ENCODE data around the gene MLNR.

MLNR gene

GRCh38 chr13:49253310-49253709 is 33.2 kb downstream of the MLNR start:
- Histone ChIP-seq H3K4me1 (ENCODE audit: control insufficient read depth, insufficient read depth, low read length) (no peaks in the 10 kb centered on the region), H3K9ac (ENCODE audit: low read length) (no peak overlapping the region), H3K9me3 (ENCODE audit: control insufficient read depth, insufficient read depth, low read depth, low read length) (no peaks in the 10 kb centered on the region), H3K36me3 (ENCODE audit: control insufficient read depth, insufficient read depth, low read length) (peaks cover 10% of the 10 kb centered on the region; the same call in 1 of the 2 replicates), H3K27me3 (ENCODE audit: control insufficient read depth, insufficient read depth, low read length) (no peaks in the 10 kb centered on the region), H3K4me3 (ENCODE audit: low read depth, low read length) (no peak overlapping the region), H3K27ac (ENCODE audit: low read depth, low read length) (no peak overlapping the region)

GRCh38 chr13:49254007-49254406 is 33.9 kb downstream of the MLNR start:
- H3K27ac ChIP-seq (ENCODE audit: low read depth, low read length), result no peak overlapping the region

GRCh38 chr13:49256841-49257240 is 36.7 kb downstream of the MLNR start:
- no peaks in the 10 kb centered on the region for H3K27me3 ChIP-seq (ENCODE audit: control insufficient read depth, insufficient read depth, low read length)
- peaks cover 23% of the 10 kb centered on the region for H3K36me3 ChIP-seq (ENCODE audit: control insufficient read depth, insufficient read depth, low read length)
- H3K4me1 ChIP-seq (ENCODE audit: control insufficient read depth, insufficient read depth, low read length), result no peaks in the 10 kb centered on the region
- no peak overlapping the region for H3K27ac ChIP-seq (ENCODE audit: low read depth, low read length)
- H3K9ac ChIP-seq (ENCODE audit: low read length), result no peak overlapping the region
- H3K9me3 ChIP-seq (ENCODE audit: control insufficient read depth, insufficient read depth, low read depth, low read length), result no peaks in the 10 kb centered on the region
- H3K4me3 ChIP-seq (ENCODE audit: low read depth, low read length), result no peak overlapping the region

More at GRCh38 chr13:49254007-49254406, 33.9 kb downstream of the MLNR start:
- no peak overlapping the region for H3K9ac ChIP-seq (ENCODE audit: low read length)
- H3K27me3 ChIP-seq (ENCODE audit: control insufficient read depth, insufficient read depth, low read length), result no peaks in the 10 kb centered on the region
- no peaks in the 10 kb centered on the region for H3K4me1 ChIP-seq (ENCODE audit: control insufficient read depth, insufficient read depth, low read length)
- no peak overlapping the region for H3K4me3 ChIP-seq (ENCODE audit: low read depth, low read length)
- no peaks in the 10 kb centered on the region for H3K9me3 ChIP-seq (ENCODE audit: control insufficient read depth, insufficient read depth, low read depth, low read length)
- H3K36me3 ChIP-seq (ENCODE audit: control insufficient read depth, insufficient read depth, low read length), result peaks cover 10% of the 10 kb centered on the region; the same call in 1 of the 2 replicates

DNA sequence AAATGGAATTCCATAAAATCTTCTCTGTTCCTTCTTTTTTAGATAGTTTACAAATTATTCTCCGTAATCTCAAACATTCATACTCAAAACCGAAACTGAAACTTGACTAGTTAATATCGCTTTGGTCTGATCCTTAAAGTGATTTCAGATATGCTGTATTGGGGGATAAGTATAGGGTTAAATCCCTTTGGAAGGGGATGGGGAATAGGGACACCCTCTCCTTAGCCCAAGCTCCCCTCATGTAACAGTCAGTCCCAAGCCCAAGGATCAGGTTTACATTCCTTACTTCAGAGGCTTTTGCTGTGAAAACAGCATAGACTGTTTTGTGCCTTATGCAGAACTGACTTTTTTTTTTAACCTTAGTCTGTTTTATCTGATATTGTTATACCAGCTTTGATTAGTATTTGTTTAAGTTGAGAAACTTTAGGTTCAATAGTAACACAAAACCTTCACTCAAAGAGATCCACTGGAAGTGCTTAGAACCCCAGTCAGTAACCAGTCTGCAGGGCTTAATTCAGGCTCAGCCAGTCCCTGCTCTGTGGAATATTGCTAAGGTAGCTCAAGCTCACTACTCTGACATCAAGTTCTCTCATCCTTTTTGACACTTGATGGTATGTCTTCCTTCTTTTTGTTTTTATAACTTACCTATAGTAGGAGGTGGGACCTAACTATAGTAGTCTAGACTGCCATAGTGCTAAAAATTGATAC is 38.1 kb downstream of the MLNR start:
- Histone ChIP-seq H3K27ac (ENCODE audit: low read depth, low read length) (no peak overlapping the region), H3K4me1 (ENCODE audit: control insufficient read depth, insufficient read depth, low read length) (peaks cover under 1% of the 10 kb centered on the region; the same call in 1 of the 2 replicates), H3K9ac (ENCODE audit: low read length) (no peak overlapping the region), H3K4me3 (ENCODE audit: low read depth, low read length) (no peak overlapping the region), H3K27me3 (ENCODE audit: control insufficient read depth, insufficient read depth, low read length) (no peaks in the 10 kb centered on the region), H3K9me3 (ENCODE audit: control insufficient read depth, insufficient read depth, low read depth, low read length) (no peaks in the 10 kb centered on the region), H3K36me3 (ENCODE audit: control insufficient read depth, insufficient read depth, low read length) (peaks cover 23% of the 10 kb centered on the region)

- H3K9ac ChIP-seq (ENCODE audit: low read length), result no peak overlapping the region
- H3K27me3 ChIP-seq (ENCODE audit: control insufficient read depth, insufficient read depth, low read length), result no peaks in the 10 kb centered on the region
- H3K27ac ChIP-seq (ENCODE audit: low read depth, low read length), result no peak overlapping the region
- peaks cover 7% of the 10 kb centered on the region; the same call in 1 of the 2 replicates for H3K4me1 ChIP-seq (ENCODE audit: control insufficient read depth, insufficient read depth, low read length)
- peaks cover 23% of the 10 kb centered on the region for H3K36me3 ChIP-seq (ENCODE audit: control insufficient read depth, insufficient read depth, low read length)
- H3K4me3 ChIP-seq (ENCODE audit: low read depth, low read length), result no peak overlapping the region
- no peaks in the 10 kb centered on the region for H3K9me3 ChIP-seq (ENCODE audit: control insufficient read depth, insufficient read depth, low read depth, low read length)
Observed at GRCh38 chr13:49259586-49259985, 39.4 kb downstream of the MLNR start.

- Histone ChIP-seq H3K36me3 (ENCODE audit: control insufficient read depth, insufficient read depth, low read length) (peaks cover 12% of the 10 kb centered on the region), H3K4me1 (ENCODE audit: control insufficient read depth, insufficient read depth, low read length) (peaks cover 7% of the 10 kb centered on the region; the same call in 1 of the 2 replicates), H3K9me3 (ENCODE audit: control insufficient read depth, insufficient read depth, low read depth, low read length) (no peaks in the 10 kb centered on the region)
Observed at GRCh38 chr13:49262634-49263033, 42.5 kb downstream of the MLNR start.

DNA sequence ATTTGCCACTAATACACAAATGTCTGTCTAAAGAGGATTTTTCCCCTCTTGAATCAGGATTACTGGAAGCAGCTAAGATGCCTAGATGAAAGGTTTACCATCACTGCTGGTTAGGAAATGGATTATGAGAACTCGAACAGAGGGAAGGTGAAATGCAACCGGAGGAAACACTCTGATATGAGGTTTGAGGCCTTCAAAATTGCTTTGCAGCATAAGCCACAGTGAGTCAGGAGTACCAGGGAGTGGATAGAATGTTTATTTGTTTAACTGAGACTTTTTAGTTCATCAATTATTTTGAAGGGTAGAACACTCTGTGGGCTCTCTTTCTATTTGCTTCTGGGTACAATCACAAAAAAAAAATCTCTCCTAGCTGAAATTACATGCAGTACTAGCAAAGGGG is 45.7 kb downstream of the MLNR start:
- Histone ChIP-seq H3K36me3 (ENCODE audit: control insufficient read depth, insufficient read depth, low read length) (0 out of 2 replicates have a peak, but pooled peaks cover 4% of the 10 kb centered on the region), H3K4me1 (ENCODE audit: control insufficient read depth, insufficient read depth, low read length) (peaks cover 7% of the 10 kb centered on the region; the same call in 1 of the 2 replicates), H3K27ac (ENCODE audit: low read depth, low read length) (no peak overlapping the region), H3K9ac (ENCODE audit: low read length) (no peak overlapping the region), H3K9me3 (ENCODE audit: control insufficient read depth, insufficient read depth, low read depth, low read length) (no peaks in the 10 kb centered on the region), H3K27me3 (ENCODE audit: control insufficient read depth, insufficient read depth, low read length) (no peaks in the 10 kb centered on the region), H3K4me3 (ENCODE audit: low read depth, low read length) (no peak overlapping the region)

More at GRCh38 chr13:49262634-49263033, 42.5 kb downstream of the MLNR start:
- H3K4me3 ChIP-seq (ENCODE audit: low read depth, low read length), result no peak overlapping the region
- H3K27me3 ChIP-seq (ENCODE audit: control insufficient read depth, insufficient read depth, low read length), result no peaks in the 10 kb centered on the region
- no peak overlapping the region for H3K27ac ChIP-seq (ENCODE audit: low read depth, low read length)
- no peak overlapping the region for H3K9ac ChIP-seq (ENCODE audit: low read length)

DNA sequence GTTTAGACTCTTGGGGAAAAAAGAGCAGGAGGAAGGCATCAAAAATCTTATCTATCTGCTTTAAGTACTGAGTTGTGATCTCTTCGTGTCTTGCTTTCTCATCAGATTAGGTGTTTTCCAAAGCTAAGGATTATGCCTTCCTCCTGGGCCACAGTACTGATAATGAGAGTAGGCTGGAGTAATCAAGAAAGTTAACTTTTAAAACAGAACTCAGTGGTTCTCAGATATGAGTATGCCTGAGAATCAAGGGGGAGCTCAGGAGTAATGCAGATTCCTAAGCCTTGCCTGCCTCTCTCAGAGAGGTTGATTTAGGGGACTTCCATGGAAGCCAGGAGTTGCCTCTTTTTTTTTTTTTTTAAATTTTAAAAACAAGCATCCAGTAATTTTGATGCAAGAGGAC is 51.1 kb downstream of the MLNR start:
- no peak overlapping the region for H3K4me3 ChIP-seq (ENCODE audit: low read depth, low read length)
- H3K27ac ChIP-seq (ENCODE audit: low read depth, low read length), result no peak overlapping the region
- H3K9ac ChIP-seq (ENCODE audit: low read length), result no peak overlapping the region
- no peaks in the 10 kb centered on the region for H3K4me1 ChIP-seq (ENCODE audit: control insufficient read depth, insufficient read depth, low read length)
- no peaks in the 10 kb centered on the region for H3K36me3 ChIP-seq (ENCODE audit: control insufficient read depth, insufficient read depth, low read length)
- H3K9me3 ChIP-seq (ENCODE audit: control insufficient read depth, insufficient read depth, low read depth, low read length), result no peaks in the 10 kb centered on the region
- H3K27me3 ChIP-seq (ENCODE audit: control insufficient read depth, insufficient read depth, low read length), result no peaks in the 10 kb centered on the region

Measured in HUES6 (cell line).